Adipocyte (in vitro differentiated cells): ENCODE results near the gene TOPBP1.
A peak's percentile ranks its signal among the peaks of the same experiment; 100 is the strongest.
"Not testable (repeated sequence)": the region's sequence is repeated elsewhere in the genome, so short reads cannot be mapped to it uniquely, and the experiment has no call there.

Experiments
- DNase-seq: peaks from one replicate; pipeline ENCODE4 v3.0.0-alpha.2; 2015; ENCODE audit warnings: low read depth
- H3K27me3 ChIP-seq: replicated peaks from 2 replicates; pipeline ENCODE4 v1.7.0; 2013; ENCODE audit warnings: mild to moderate bottlenecking, low read length, moderate library complexity; ENCODE audit not compliant: control insufficient read depth, insufficient read depth
- H3K36me3 ChIP-seq: 2 replicates; pipeline ENCODE4 v1.7.0; 2013; ENCODE audit warnings: low read length, mild to moderate bottlenecking, moderate library complexity; ENCODE audit not compliant: control insufficient read depth, insufficient read depth, severe bottlenecking
- H3K4me1 ChIP-seq: 2 replicates; pipeline ENCODE4 v1.7.0; 2013; ENCODE audit warnings: mild to moderate bottlenecking, low read length, moderate library complexity; ENCODE audit not compliant: control insufficient read depth, insufficient read depth
- H3K4me3 ChIP-seq: 2 replicates; pipeline ENCODE4 v1.7.0; 2013; ENCODE audit warnings: mild to moderate bottlenecking, low read length, moderate library complexity
- H3K9ac ChIP-seq: 2 replicates; pipeline ENCODE4 v1.7.0; 2013; ENCODE audit warnings: mild to moderate bottlenecking, low read length, moderate library complexity
- H3K9me3 ChIP-seq: 2 replicates; pipeline ENCODE4 v1.7.0; 2013; ENCODE audit warnings: mild to moderate bottlenecking, low read length, moderate library complexity; ENCODE audit not compliant: control insufficient read depth

Gene TOPBP1

GRCh38 chr3:133672461-133672860, 10.7 kb upstream of the TOPBP1 start:
- Histone ChIP-seq H3K9ac (no peak overlapping the region), H3K4me1 (peaks cover 24% of the 10 kb centered on the region), H3K27me3 (peaks cover 32% of the 10 kb centered on the region), H3K36me3 (no peaks in the 10 kb centered on the region), H3K9me3 (no peaks in the 10 kb centered on the region), H3K4me3 (no peak overlapping the region)
- DNase-seq: no peak

GRCh38 chr3:133670525-133670995, 8.8 kb upstream of the TOPBP1 start:
- Histone ChIP-seq H3K36me3 (no peaks in the 10 kb centered on the region), H3K9me3 (no peaks in the 10 kb centered on the region), H3K4me1 (peaks cover 13% of the 10 kb centered on the region), H3K4me3 (no peak overlapping the region), H3K27me3 (peaks cover 23% of the 10 kb centered on the region), H3K9ac (no peak overlapping the region)
- no peak for DNase-seq

DNA sequence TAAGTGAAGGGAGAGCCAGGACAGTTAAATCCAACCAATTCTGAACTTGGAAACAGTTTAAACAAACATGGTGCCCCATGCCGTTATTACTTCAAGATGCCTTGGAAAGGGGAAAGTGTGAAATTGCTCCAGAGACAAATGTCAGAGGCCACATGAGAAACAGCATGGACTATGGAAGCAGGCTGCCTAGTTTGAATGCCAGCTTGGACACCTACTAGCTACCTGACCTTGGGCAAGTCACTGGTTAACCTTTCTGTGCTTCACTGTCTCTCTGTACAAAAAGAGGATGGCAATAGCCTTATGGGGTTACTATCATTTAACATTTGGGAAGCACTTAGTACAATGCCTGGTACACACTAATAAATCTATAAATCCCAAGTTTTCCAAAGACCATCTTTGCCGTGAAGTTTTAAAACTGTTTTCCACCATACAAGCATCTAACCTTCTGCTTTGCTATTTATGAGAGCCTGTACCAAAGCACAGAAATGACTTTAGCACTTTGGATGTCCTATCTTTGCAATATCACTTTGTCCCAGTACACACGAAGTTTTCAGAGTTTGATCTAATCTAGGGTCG, 8.3 kb upstream of the TOPBP1 start:
- Histone ChIP-seq H3K4me1 (peaks cover 9% of the 10 kb centered on the region), H3K9ac (no peak overlapping the region), H3K4me3 (no peak overlapping the region), H3K27me3 (peaks cover 19% of the 10 kb centered on the region), H3K9me3 (no peaks in the 10 kb centered on the region), H3K36me3 (no peaks in the 10 kb centered on the region)
- no peak for DNase-seq

- Histone ChIP-seq H3K9me3 (no peaks in the 10 kb centered on the region), H3K4me1 (peaks cover 7% of the 10 kb centered on the region), H3K9ac (no peak overlapping the region), H3K4me3 (no peak overlapping the region), H3K27me3 (no peaks in the 10 kb centered on the region), H3K36me3 (no peaks in the 10 kb centered on the region)
- DNase-seq: no peak
Measured at GRCh38 chr3:133667118-133667517, 5.4 kb upstream of the TOPBP1 start.

DNA sequence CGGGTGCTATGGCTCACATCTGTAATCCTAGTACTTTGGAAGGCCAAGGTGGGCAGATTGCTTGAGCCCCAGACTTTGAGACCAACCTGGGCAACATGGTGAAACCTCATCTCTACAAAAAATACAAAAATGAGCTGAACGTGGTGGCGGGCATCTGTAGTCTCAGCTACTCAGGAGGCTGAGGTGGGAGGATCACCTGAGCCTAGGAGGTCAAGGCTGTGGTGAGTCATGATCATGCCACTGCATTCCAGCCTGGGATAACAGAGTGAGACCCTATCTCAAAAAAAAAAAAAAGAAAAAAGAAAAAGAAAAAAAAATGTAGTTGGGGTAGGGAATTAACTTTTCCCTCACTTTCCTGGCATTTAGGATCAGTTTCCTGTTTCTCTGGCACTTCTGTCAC, 3.4 kb upstream of the TOPBP1 start:
- H3K9me3 ChIP-seq, H3K9ac ChIP-seq, DNase-seq, H3K27me3 ChIP-seq, H3K4me3 ChIP-seq, H3K36me3 ChIP-seq: not testable (repeated sequence)
- peaks cover 13% of the 10 kb centered on the region for H3K4me1 ChIP-seq

DNA sequence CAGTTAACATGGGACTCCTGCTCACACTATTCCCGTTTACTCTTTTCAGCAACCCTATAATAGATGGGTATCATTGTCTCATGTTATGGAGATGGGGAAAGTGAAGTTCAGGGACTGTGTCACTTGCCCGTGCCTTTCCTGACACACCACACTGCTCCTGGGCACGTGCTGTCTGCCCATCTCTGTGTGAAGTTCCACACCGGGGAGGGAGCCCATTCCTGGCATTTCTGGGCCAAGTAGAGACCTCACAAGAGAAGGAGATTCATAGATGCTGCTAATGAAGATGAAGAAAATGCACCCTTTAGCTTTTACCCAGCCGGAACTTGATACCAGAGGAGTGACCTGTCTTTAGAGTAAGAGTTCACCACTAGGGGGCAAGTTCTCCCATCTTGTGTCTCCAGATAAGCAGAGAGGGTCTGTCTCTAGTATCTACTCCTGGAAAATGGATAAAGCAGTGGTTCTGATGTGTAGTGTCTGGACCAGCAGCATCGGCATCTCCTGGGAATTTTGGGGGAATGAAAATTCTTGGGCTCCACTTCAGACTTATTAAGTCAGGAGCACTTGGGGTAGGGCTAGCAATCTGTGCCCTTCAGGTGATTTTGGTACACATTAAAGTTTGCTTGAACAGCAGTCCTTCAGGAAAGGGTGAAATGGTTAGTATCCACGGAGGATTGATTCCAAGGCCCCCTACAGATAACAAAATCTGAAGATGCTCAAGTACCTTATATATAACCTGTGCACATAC, 2.0 kb upstream of the TOPBP1 start:
- DNase-seq: peak; percentile 76
- Histone ChIP-seq H3K9me3 (no peaks in the 10 kb centered on the region), H3K9ac (no peak overlapping the region), H3K36me3 (peaks cover 2% of the 10 kb centered on the region), H3K4me3 (no peak overlapping the region), H3K27me3 (no peaks in the 10 kb centered on the region), H3K4me1 (peaks cover 13% of the 10 kb centered on the region)

DNA sequence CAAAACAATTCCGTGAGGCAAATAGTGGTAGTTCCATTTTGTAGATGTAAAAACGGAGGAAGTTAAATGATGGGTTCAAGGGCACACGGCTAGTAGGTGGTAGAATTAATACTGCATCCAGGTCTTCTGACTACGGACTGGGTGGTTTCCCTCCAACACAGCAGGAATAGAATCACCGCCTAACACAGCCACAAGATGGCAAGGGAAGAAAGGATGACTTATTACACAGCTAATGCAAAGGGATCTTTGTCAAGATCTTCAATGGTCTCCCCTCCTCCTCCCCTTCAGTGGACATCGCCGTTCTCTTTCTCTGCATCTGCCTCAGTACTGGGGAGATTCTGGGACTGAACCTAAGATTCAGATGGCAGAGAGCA, 524 bp upstream of the TOPBP1 start:
- H3K4me1 ChIP-seq: peaks cover 13% of the 10 kb centered on the region
- peak overlapping the region; percentile 95 for H3K9ac ChIP-seq
- peak overlapping the region; percentile 99 for H3K4me3 ChIP-seq
- no peaks in the 10 kb centered on the region for H3K9me3 ChIP-seq
- no peaks in the 10 kb centered on the region for H3K27me3 ChIP-seq
- H3K36me3 ChIP-seq: peaks cover 13% of the 10 kb centered on the region
- DNase-seq: peak; percentile 21

DNA sequence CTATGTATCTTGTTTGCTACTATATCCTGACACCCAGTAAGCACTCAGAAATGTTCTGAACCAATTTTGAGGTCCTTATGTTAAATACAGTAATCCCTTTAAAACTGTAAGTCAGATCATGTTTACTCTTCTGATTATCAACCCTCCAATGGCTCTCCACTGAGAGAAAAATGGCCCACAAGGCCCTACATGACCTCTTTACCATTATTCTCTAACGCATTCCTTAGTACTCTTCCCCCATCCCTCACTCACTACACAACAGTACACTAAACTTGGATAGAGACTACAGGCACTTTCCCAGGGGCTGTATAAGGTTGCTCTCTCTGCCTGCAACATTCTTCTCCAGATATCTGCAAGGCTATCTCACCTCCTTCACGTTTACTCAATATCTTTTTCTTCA, 1.9 kb downstream of the TOPBP1 start:
- DNase-seq: no peak
- Histone ChIP-seq H3K27me3 (no peaks in the 10 kb centered on the region), H3K4me3 (peak overlapping the region; percentile 99), H3K4me1 (peaks cover 13% of the 10 kb centered on the region), H3K9ac (no peak overlapping the region), H3K36me3 (peaks cover 35% of the 10 kb centered on the region), H3K9me3 (no peaks in the 10 kb centered on the region)

DNA sequence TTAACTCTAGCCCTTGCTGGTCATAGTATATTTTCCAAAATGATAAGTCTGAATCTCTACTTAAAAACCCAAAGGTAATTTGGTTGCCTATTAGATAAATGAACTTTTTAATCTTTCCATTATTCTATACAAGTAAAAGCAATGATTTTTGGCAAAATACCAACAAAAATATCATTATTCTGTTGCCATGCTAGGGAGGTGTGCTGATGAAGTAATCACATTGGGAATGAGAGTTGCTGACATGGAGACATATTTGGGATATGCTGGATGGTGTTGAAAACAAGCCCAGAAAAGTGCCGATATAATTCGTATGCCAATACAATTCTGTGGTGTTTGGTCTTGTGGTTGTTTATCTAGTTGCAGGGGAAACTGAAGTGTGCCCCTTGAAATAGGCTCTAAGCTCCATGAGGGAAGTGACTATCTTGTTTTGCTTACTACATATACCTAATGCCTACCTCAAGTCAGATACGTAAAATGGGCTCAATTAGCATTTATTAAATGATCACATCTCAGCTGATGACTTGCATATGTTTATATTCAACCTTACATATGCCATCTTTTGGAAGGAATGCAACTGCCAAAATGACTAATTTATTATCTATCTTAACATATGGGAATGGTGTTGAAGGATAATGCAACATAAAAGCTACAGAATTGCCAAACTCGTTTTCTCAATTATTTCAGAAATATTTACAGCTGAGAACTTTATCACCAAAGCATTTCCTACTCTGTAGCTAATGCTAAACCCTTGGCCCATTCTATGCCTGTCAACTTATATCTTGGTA, 5.8 kb downstream of the TOPBP1 start:
- H3K27me3 ChIP-seq: no peaks in the 10 kb centered on the region
- peaks cover 62% of the 10 kb centered on the region for H3K36me3 ChIP-seq
- H3K4me1 ChIP-seq: peaks cover 4% of the 10 kb centered on the region
- no peaks in the 10 kb centered on the region for H3K9me3 ChIP-seq
- no peak overlapping the region for H3K4me3 ChIP-seq
- no peak overlapping the region for H3K9ac ChIP-seq
- DNase-seq: no peak

DNA sequence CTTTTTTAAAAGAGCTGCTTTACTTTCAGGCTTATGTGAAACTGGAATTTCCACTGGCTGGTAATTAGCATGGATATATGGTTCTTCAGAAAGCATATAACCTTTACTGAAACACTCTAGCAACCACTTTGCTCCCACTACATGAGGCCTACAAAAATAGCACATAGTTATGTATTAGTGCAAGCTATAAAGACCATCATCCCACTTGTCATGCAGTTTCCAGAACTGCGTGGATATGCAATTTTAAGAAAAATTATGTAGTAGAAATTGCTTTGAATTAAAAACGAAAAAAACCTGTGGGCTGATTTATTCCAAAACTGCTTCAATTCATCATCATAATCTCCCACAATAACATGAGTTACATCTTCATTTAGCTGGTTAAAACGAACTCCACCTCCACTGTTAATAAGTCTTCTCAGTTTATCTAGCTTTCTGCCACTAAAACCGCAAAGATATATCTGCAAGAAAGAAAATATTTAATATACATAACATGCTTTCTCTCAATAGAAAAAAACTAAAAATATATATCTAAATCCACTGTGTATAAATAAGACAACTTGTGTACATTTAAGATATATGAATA, 12.2 kb downstream of the TOPBP1 start:
- Histone ChIP-seq H3K27me3 (no peaks in the 10 kb centered on the region), H3K9me3 (no peaks in the 10 kb centered on the region), H3K4me1 (peaks cover 4% of the 10 kb centered on the region), H3K9ac (no peak overlapping the region), H3K4me3 (no peak overlapping the region), H3K36me3 (peaks cover 44% of the 10 kb centered on the region)
- DNase-seq: no peak

- DNase-seq: peak; percentile 88
- H3K4me1 ChIP-seq: peaks cover 4% of the 10 kb centered on the region
- peaks cover 50% of the 10 kb centered on the region for H3K36me3 ChIP-seq
Measured at GRCh38 chr3:133644768-133645167, 17.0 kb downstream of the TOPBP1 start.

More at GRCh38 chr3:133644768-133645167, 17.0 kb downstream of the TOPBP1 start:
- no peaks in the 10 kb centered on the region for H3K27me3 ChIP-seq
- H3K9ac ChIP-seq: no peak overlapping the region
- no peaks in the 10 kb centered on the region for H3K9me3 ChIP-seq
- no peak overlapping the region for H3K4me3 ChIP-seq
